AML-193 (cell line): Measurements from ENCODE around the gene USP17L13.
"Not testable (repeated sequence)": the region's sequence is repeated elsewhere in the genome, so short reads cannot be mapped to it uniquely, and the experiment has no call there.

Experiments used
- DNase-seq, 2 experiments: peaks; one replicate each; lab custom pipeline; 2025; lab: John Stamatoyannopoulos, UW

USP17L13 gene

GRCh38 chr4:9224596-9224995 lies at the start of gene USP17L13:
Gene USP17L13, plus strand, starts transcription at chr4:9224896. Its CDS starts 0 bp downstream, at chr4:9224896.
- DNase-seq, result not testable (repeated sequence)

GRCh38 chr4:9210357-9210756 lies 14.3 kb upstream of the USP17L13 start, which contains the start of gene USP17L10:
Gene USP17L10, plus strand, starts transcription at chr4:9210657. Its CDS starts 0 bp downstream, at chr4:9210657.
- DNase-seq, result not testable (repeated sequence)

GRCh38 chr4:9214701-9215100 lies 10.0 kb upstream of the USP17L13 start:
- not testable (repeated sequence) for DNase-seq

- not testable (repeated sequence) for DNase-seq
These were observed 9.6 kb upstream of the USP17L13 start, which contains the start of gene USP17L11 for GRCh38 chr4:9215105-9215504. Gene USP17L11, plus strand, starts transcription at chr4:9215405. Its CDS starts 0 bp downstream, at chr4:9215405.

GRCh38 chr4:9219852-9220251 lies 4.8 kb upstream of the USP17L13 start, which contains the start of gene USP17L12:
Gene USP17L12, plus strand, starts transcription at chr4:9220152. Its CDS starts 0 bp downstream, at chr4:9220152.
- not testable (repeated sequence) for DNase-seq

GRCh38 chr4:9230249-9230648 lies 5.6 kb downstream of the USP17L13 start:
- not testable (repeated sequence) for DNase-seq

- not testable (repeated sequence) for DNase-seq
These were observed 9.4 kb downstream of the USP17L13 start, which contains the start of gene USP17L15 for GRCh38 chr4:9234085-9234484. Gene USP17L15, plus strand, starts transcription at chr4:9234385. Its CDS starts 0 bp downstream, at chr4:9234385.

GRCh38 chr4:9238461-9238860 lies 13.8 kb downstream of the USP17L13 start:
- not testable (repeated sequence) for DNase-seq

GRCh38 chr4:9243579-9243978 lies 18.9 kb downstream of the USP17L13 start, which contains the start of gene USP17L17:
Gene USP17L17, plus strand, starts transcription at chr4:9243879. Its CDS starts 0 bp downstream, at chr4:9243879.
- DNase-seq, result not testable (repeated sequence)

- not testable (repeated sequence) for DNase-seq
These were observed 23.4 kb downstream of the USP17L13 start, which contains the start of gene USP17L18 for GRCh38 chr4:9247953-9248680. Gene USP17L18, plus strand, starts transcription at chr4:9248630. Its CDS starts 0 bp downstream, at chr4:9248630.

- not testable (repeated sequence) for DNase-seq
These were observed 28.4 kb downstream of the USP17L13 start, which contains the start of gene USP17L19 for GRCh38 chr4:9253078-9253477. Gene USP17L19, plus strand, starts transcription at chr4:9253378. Its CDS starts 0 bp downstream, at chr4:9253378.

- DNase-seq, result not testable (repeated sequence)
These were observed 33.1 kb downstream of the USP17L13 start, which contains the start of gene USP17L20 for GRCh38 chr4:9257824-9258223. Gene USP17L20, plus strand, starts transcription at chr4:9258124. Its CDS starts 0 bp downstream, at chr4:9258124.

GRCh38 chr4:9262572-9262971 lies 37.9 kb downstream of the USP17L13 start, which contains the start of gene USP17L21:
Gene USP17L21, plus strand, starts transcription at chr4:9262872. Its CDS starts 0 bp downstream, at chr4:9262872.
- DNase-seq, result not testable (repeated sequence)

GRCh38 chr4:9267319-9267718 lies 42.6 kb downstream of the USP17L13 start, which contains the start of gene USP17L22:
Gene USP17L22, plus strand, starts transcription at chr4:9267619. Its CDS starts 0 bp downstream, at chr4:9267619.
- not testable (repeated sequence) for DNase-seq

- not testable (repeated sequence) for DNase-seq
These were observed 47.0 kb downstream of the USP17L13 start for GRCh38 chr4:9271719-9272118.
